HL-60 (cell line): ENCODE measurements around the gene SPACA4.

Experiments
- CTCF ChIP-seq: IDR thresholded peaks from one replicate; pipeline ENCODE4 v1.5.1; 2011; ENCODE audit warnings: low read length, control low read depth, inconsistent platforms; ENCODE audit not compliant: insufficient read depth
- REST ChIP-seq: IDR thresholded peaks from 2 replicates; pipeline ENCODE4 v1.6.1; 2012; ENCODE audit warnings: low read depth; ENCODE audit not compliant: insufficient replicate concordance

- TF ChIP-seq CTCF (no peak), REST (no peak)
Observed at GRCh38 chr19:48578891-48579290, 27.7 kb upstream of the SPACA4 start.
